ENCODE results near the gene NELL1. TPM values are rescaled to one million over a fixed set of nuclear protein-coding genes. Genes with fewer than 3 reads are reported as not detected.

Gene NELL1
- total and polyA plus RNA-seq, 2 donors (not counting 3 experiments of a cell fraction or from before 2014, with no cell fraction given), result not detected

- Histone ChIP-seq H3K9me1 (replicated peaks; ENCODE audit: control insufficient read depth, extremely low read depth, insufficient read depth, low read length) (no peaks in the 10 kb centered on the region), H3K27me3 (ENCODE audit: control insufficient read depth in 2 of 2, insufficient read depth in 2 of 2, low read length in 2 of 2) (no peaks in the 10 kb centered on the region), H3K9me3 (replicated peaks; ENCODE audit: control insufficient read depth, insufficient read depth, low read length) (no peaks in the 10 kb centered on the region), H3K79me2 (ENCODE audit: control insufficient read depth, insufficient read depth, low read length) (no peaks in the 10 kb centered on the region), H3K4me3 (replicated peaks in 1 of 3; ENCODE audit: insufficient read depth in 1 of 3, low read depth in 1 of 3, low read length in 3 of 3) (no peak overlapping the region), H3K36me3 (ENCODE audit: control insufficient read depth in 2 of 2, extremely low read depth in 1 of 2, insufficient read depth in 2 of 2, low read length in 2 of 2) (no peaks in the 10 kb centered on the region), H4K20me1 (replicated peaks; ENCODE audit: control insufficient read depth, extremely low read depth, insufficient read depth, low read length) (no peaks in the 10 kb centered on the region), H3K4me1 (ENCODE audit: control insufficient read depth, extremely low read depth, insufficient read depth, low read length) (no peaks in the 10 kb centered on the region), H2AFZ (ENCODE audit: low read depth, low read length) (no peak overlapping the region), H3K27ac (ENCODE audit: insufficient read depth, low read depth, low read length) (no peak overlapping the region), H3K4me2 (ENCODE audit: insufficient read depth, low read length) (no peak overlapping the region), H3K9ac (replicated peaks; ENCODE audit: extremely low read depth, insufficient read depth, low read length) (no peak overlapping the region)
- ChIA-PET CTCF (no interaction called here), POLR2A (no interaction called here)
- no peak for TF ChIP-seq POLR2AphosphoS5 (IDR thresholded peaks at IDR 0.05; ENCODE audit: insufficient read depth, low read depth, low read length)
- no peak for TF ChIP-seq MYC (IDR thresholded peaks at IDR 0.05; ENCODE audit: low read depth, low read length)
- TF ChIP-seq POLR2A (IDR thresholded peaks at IDR 0.05; ENCODE audit: low read depth, low read length), result no peak
- no peak for TF ChIP-seq GATA2 (IDR thresholded peaks at IDR 0.05; ENCODE audit: insufficient read depth, insufficient read length, low read depth, low read length)
- no peak for TF ChIP-seq EZH2 (IDR thresholded peaks at IDR 0.05; ENCODE audit: borderline replicate concordance, low read depth, low read length, severe bottlenecking)
- TF ChIP-seq, protein P1, sequence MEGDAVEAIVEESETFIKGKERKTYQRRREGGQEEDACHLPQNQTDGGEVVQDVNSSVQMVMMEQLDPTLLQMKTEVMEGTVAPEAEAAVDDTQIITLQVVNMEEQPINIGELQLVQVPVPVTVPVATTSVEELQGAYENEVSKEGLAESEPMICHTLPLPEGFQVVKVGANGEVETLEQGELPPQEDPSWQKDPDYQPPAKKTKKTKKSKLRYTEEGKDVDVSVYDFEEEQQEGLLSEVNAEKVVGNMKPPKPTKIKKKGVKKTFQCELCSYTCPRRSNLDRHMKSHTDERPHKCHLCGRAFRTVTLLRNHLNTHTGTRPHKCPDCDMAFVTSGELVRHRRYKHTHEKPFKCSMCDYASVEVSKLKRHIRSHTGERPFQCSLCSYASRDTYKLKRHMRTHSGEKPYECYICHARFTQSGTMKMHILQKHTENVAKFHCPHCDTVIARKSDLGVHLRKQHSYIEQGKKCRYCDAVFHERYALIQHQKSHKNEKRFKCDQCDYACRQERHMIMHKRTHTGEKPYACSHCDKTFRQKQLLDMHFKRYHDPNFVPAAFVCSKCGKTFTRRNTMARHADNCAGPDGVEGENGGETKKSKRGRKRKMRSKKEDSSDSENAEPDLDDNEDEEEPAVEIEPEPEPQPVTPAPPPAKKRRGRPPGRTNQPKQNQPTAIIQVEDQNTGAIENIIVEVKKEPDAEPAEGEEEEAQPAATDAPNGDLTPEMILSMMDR (IDR thresholded peaks at IDR 0.05; ENCODE audit: extremely low read depth in 1 of 2, insufficient read depth in 1 of 2, low read depth in 1 of 2, low read length in 2 of 2), result no peak
- TF ChIP-seq, protein P2, sequence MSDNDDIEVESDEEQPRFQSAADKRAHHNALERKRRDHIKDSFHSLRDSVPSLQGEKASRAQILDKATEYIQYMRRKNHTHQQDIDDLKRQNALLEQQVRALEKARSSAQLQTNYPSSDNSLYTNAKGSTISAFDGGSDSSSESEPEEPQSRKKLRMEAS (IDR thresholded peaks at IDR 0.05; ENCODE audit: insufficient read depth, insufficient read length), result no peak
- TF ChIP-seq JUN (IDR thresholded peaks at IDR 0.05; ENCODE audit: borderline replicate concordance, insufficient read depth, insufficient read length, low read depth), result no peak
- no peak for TF ChIP-seq FOS (IDR thresholded peaks at IDR 0.05; ENCODE audit: borderline replicate concordance, insufficient read depth, low read length)
- intact Hi-C loops (cut with micrococcal nuclease), result no loop called here
- dilution Hi-C loops (cut with MboI; ENCODE audit: extremely low pct_ligation_motif_present, low sequenced_read_pairs), result no loop called here
- FAIRE-seq (no peak), DNase-seq (ENCODE audit: low read depth, low spot score) (no peak)
- no TSS peak for BruUV-seq (replicated peaks)
Observed at GRCh38 chr11:20626279-20626678, 43.1 kb upstream of the NELL1 start.

Measured in endothelial cell of umbilical vein (primary cell).